HepG2 (cell line): ENCODE measurements around the gene PCP4L1. TPM values are rescaled to one million over a fixed set of nuclear protein-coding genes. Genes with fewer than 3 reads are reported as not detected.

Experiments
- CCAR2 ChIP-seq: fragments of 200-400 bp; formaldehyde crosslinking; optimal IDR thresholded peaks from 2 replicates; pipeline ENCODE3; 2018; ENCODE audit warnings: low read depth, mild to moderate bottlenecking, low read length, moderate library complexity
- HDAC1 ChIP-seq: sonication (generic); formaldehyde crosslinking; IDR thresholded peaks from 2 replicates; pipeline ENCODE4 v1.5.1; 2020; ENCODE audit warnings: mild to moderate bottlenecking, missing genetic modification reagents
- TMF1 ChIP-seq: sonication (generic); formaldehyde crosslinking; IDR thresholded peaks from 2 replicates; pipeline ENCODE4 v1.8.1; 2022; ENCODE audit warnings: low read depth, missing genetic modification reagents
- ZFP90 ChIP-seq: sonication (generic); formaldehyde crosslinking; IDR thresholded peaks from 2 replicates; pipeline ENCODE4 v1.8.0; 2022; ENCODE audit warnings: missing genetic modification reagents, mild to moderate bottlenecking, inconsistent platforms, borderline replicate concordance
- ZMYM4 ChIP-seq: sonication (generic); formaldehyde crosslinking; IDR thresholded peaks from 2 replicates; pipeline ENCODE4 v1.8.1; 2023; ENCODE audit warnings: mild to moderate bottlenecking, missing genetic modification reagents
- ZNF101 ChIP-seq: sonication (generic); formaldehyde crosslinking; IDR thresholded peaks from 2 replicates; pipeline ENCODE4 v1.4.0; 2020; ENCODE audit warnings: mild to moderate bottlenecking, low read depth, missing genetic modification reagents, borderline replicate concordance
- ZNF263 ChIP-seq: sonication (generic); formaldehyde crosslinking; IDR thresholded peaks from 2 replicates; pipeline ENCODE4 v1.4.0; 2020; ENCODE audit warnings: missing genetic modification reagents
- ZNF446 ChIP-seq: sonication (generic); formaldehyde crosslinking; IDR thresholded peaks from 2 replicates; pipeline ENCODE4 v1.5.0; 2020; ENCODE audit warnings: mild to moderate bottlenecking, missing genetic modification reagents
- ZNF570 ChIP-seq: sonication (generic); formaldehyde crosslinking; IDR thresholded peaks from 2 replicates; pipeline ENCODE4 v1.4.0; 2020; ENCODE audit warnings: mild to moderate bottlenecking, missing genetic modification reagents, borderline replicate concordance
- ZNF589 ChIP-seq: sonication (generic); formaldehyde crosslinking; conservative IDR thresholded peaks from 2 replicates; pipeline ENCODE4 v1.8.0; 2022; ENCODE audit warnings: mild to moderate bottlenecking, moderate library complexity, missing genetic modification reagents
- ZNF720 ChIP-seq: sonication (generic); formaldehyde crosslinking; IDR thresholded peaks from 2 replicates; pipeline ENCODE4 v1.4.0; 2020; ENCODE audit warnings: missing genetic modification reagents
- polyA plus RNA-seq, 8 experiments: library from polyadenylated mRNA; depleted of rRNA in 3 of 8; stranded (reverse) in 7 of 8; unstranded in 1 of 8; fragments of >200 nt; fragmentation: Illumina TruSeq in 4 of 8; extraction: Trizol in 4 of 8; gene quantifications; 2 replicates each; pipeline versions ENCODE4 v1.2.1 to v1.2.3, GENCODE V29; 2011 to 2016; ENCODE audit warnings: low read depth in 4 of 8, missing spikeins in 1 of 8, mixed read lengths in 1 of 8; ENCODE audit not compliant: insufficient read depth in 1 of 8
- total RNA-seq, 5 experiments: library from RNA; depleted of rRNA; stranded (reverse); fragments of >200 nt; fragmentation: Illumina TruSeq; extraction: Trizol; gene quantifications; 2 replicates each; pipeline ENCODE4 v1.2.3, GENCODE V29; 2016; ENCODE audit warnings: low read depth in 1 of 5
- TF ChIP-seq, protein P1 (sequence below): sonication (generic); formaldehyde crosslinking; IDR thresholded peaks from 2 replicates; pipeline ENCODE4 v1.8.1; 2023; ENCODE audit warnings: missing genetic modification reagents, mild to moderate bottlenecking, borderline replicate concordance
- TF ChIP-seq, protein P2 (sequence below): sonication (generic); formaldehyde crosslinking; IDR thresholded peaks from 2 replicates; pipeline ENCODE4 v1.4.0; 2020; ENCODE audit warnings: missing genetic modification reagents
- TF ChIP-seq, protein P3 (sequence below): IDR thresholded peaks from 2 replicates; pipeline ENCODE4 v1.6.1; 2018; ENCODE audit warnings: missing genetic modification reagents, mild to moderate bottlenecking, missing compliant biosample characterization

The PCP4L1 gene
- total and polyA plus RNA-seq, 2 of the 13 experiments (the other 11 are each of a cell fraction or from before 2014, with no cell fraction given), result 0.28 TPM; not detected in 1

DNA sequence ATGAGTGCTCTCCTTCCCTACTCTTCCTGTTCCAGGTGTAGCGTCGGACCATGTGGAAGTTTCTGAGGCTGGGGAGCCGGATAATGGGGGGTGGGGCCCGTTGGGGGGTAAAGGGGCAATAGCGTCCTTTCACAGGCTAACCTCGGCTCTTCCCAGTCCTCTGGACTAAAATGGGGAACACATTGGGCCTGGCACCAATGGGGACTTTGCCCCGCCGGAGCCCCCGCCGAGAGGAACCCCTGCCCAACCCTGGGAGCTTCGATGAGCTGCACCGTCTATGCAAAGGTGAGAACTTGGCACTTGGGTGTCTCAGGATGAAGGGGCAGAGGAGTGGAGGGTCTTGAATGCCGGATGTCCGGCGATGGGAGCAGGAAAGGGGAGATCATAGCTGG, 32.2 kb upstream of the PCP4L1 start (continued):
- TF ChIP-seq, protein P1, sequence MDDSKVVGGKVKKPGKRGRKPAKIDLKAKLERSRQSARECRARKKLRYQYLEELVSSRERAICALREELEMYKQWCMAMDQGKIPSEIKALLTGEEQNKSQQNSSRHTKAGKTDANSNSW (CRISPR knock-in tag), result no peak
- TF ChIP-seq CCAR2, result no peak
- TF ChIP-seq, protein P2, sequence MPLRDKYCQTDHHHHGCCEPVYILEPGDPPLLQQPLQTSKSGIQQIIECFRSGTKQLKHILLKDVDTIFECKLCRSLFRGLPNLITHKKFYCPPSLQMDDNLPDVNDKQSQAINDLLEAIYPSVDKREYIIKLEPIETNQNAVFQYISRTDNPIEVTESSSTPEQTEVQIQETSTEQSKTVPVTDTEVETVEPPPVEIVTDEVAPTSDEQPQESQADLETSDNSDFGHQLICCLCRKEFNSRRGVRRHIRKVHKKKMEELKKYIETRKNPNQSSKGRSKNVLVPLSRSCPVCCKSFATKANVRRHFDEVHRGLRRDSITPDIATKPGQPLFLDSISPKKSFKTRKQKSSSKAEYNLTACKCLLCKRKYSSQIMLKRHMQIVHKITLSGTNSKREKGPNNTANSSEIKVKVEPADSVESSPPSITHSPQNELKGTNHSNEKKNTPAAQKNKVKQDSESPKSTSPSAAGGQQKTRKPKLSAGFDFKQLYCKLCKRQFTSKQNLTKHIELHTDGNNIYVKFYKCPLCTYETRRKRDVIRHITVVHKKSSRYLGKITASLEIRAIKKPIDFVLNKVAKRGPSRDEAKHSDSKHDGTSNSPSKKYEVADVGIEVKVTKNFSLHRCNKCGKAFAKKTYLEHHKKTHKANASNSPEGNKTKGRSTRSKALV (CRISPR knock-in tag), result no peak
- no peak for TF ChIP-seq ZNF446 (CRISPR knock-in tag)
- TF ChIP-seq, protein P3, sequence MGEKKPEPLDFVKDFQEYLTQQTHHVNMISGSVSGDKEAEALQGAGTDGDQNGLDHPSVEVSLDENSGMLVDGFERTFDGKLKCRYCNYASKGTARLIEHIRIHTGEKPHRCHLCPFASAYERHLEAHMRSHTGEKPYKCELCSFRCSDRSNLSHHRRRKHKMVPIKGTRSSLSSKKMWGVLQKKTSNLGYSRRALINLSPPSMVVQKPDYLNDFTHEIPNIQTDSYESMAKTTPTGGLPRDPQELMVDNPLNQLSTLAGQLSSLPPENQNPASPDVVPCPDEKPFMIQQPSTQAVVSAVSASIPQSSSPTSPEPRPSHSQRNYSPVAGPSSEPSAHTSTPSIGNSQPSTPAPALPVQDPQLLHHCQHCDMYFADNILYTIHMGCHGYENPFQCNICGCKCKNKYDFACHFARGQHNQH (CRISPR knock-in tag), result no peak
- peak; percentile 10; the same call in 1 of the 2 replicates for TF ChIP-seq HDAC1 (CRISPR knock-in tag)
- no peak for TF ChIP-seq ZNF570 (CRISPR knock-in tag)
- no peak for TF ChIP-seq ZNF101 (CRISPR knock-in tag)
- TF ChIP-seq ZNF720 (CRISPR knock-in tag), result no peak
- no peak for TF ChIP-seq ZNF263
- TF ChIP-seq ZNF589 (CRISPR knock-in tag), result no peak
- 0 out of 2 replicates have a peak, but pooled peaks have one; percentile 37 for TF ChIP-seq ZFP90 (CRISPR knock-in tag)
- 0 out of 2 replicates have a peak, but pooled peaks have one; percentile 22 for TF ChIP-seq TMF1 (CRISPR knock-in tag)
- no peak for TF ChIP-seq ZMYM4
